Measurements from ENCODE around the gene RAX2. TPM values are rescaled to one million over a fixed set of nuclear protein-coding genes. Genes with fewer than 3 reads are reported as not detected.

The RAX2 gene
- total and polyA plus RNA-seq, 2 of the 8 experiments (the other 6 are each of a cell fraction or from before 2014, with no cell fraction given) = 0.08 TPM; not detected in 1

DNA sequence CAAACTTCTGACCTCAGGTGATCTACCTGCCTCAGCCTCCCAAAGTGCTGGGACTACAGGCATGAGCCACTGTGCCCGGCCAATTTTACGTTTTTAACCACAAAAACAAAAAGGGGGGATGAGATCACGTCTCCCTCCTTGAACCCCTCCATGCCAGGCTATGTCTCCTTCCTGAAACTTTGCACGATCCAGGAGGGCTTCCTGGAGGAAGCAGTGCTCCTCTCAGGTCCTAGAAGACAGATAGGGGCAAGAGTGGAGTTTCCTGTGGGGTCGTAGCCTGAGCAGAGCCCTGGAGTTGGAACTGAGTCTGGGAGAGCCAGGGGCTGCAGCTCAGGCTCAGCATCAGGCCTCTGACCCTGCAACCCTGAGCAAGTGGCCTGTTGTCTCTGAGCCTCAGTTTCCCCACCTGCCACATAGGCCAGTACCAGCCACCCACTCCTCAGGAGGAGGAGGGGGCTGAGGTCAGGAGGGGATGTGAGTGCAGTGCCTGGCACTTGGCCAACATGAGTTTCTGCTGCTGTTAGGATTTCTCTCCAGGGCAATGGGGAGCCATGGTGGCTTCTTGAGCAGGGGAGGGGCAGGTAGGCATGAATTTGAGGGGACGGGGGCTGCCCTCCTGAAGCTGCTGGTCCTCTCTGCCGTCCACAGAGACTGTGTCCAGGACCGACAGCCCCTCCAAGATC, 26.5 kb downstream of the RAX2 start:
- Histone ChIP-seq H3K27ac (ENCODE audit: low read depth, low read length) (no peak overlapping the region), H2AK5ac (ENCODE audit: low read depth, low read length) (no peak overlapping the region), H3K14ac (ENCODE audit: insufficient read length) (no peak overlapping the region), H3K79me2 (ENCODE audit: control insufficient read depth in 1 of 2, insufficient read depth in 2 of 2, low read length in 2 of 2) (no peaks in the 10 kb centered on the region), H4K91ac (replicated peaks; ENCODE audit: insufficient read length, low read length) (no peak overlapping the region), H3K36me3 (ENCODE audit: control insufficient read depth in 2 of 4, insufficient read depth in 4 of 4, low read length in 3 of 4) (peaks cover 0 to 12% (median 6%) of the 10 kb centered on the region in 4 experiments; a peak in 3 of 8 replicates), H2BK120ac (replicated peaks; ENCODE audit: low read depth, low read length) (no peak overlapping the region), H2BK15ac (ENCODE audit: low read length) (no peak overlapping the region), H3K4me2 (ENCODE audit: insufficient read depth in 1 of 2, low read depth in 2 of 2, low read length in 2 of 2) (no peak overlapping the region), H3K4me1 (replicated peaks in 1 of 4; ENCODE audit: control insufficient read depth in 3 of 4, insufficient read depth in 4 of 4, low read length in 3 of 4) (no peaks in the 10 kb centered on the region), H3K23me2 (ENCODE audit: low read depth, low read length) (no peaks in the 10 kb centered on the region), H2BK12ac (ENCODE audit: low read depth, low read length) (no peak overlapping the region), H4K8ac (ENCODE audit: extremely low read depth, insufficient read depth, low read length) (no peak overlapping the region), H3K9me3 (ENCODE audit: insufficient read depth in 2 of 2, low read depth in 1 of 2, low read length in 1 of 2) (no peaks in the 10 kb centered on the region), H3K27me3 (replicated peaks in 1 of 4; ENCODE audit: control insufficient read depth in 3 of 4, extremely low read depth in 1 of 4, insufficient read depth in 3 of 4, low read length in 3 of 4) (no peaks in the 10 kb centered on the region), H3K23ac (ENCODE audit: insufficient read length) (no peak overlapping the region), H2AFZ (ENCODE audit: low read length) (no peak overlapping the region), H3K4me3 (ENCODE audit: extremely low read depth in 1 of 4, insufficient read depth in 2 of 4, low read depth in 3 of 4, low read length in 4 of 4) (no peak overlapping the region), H4K5ac (ENCODE audit: insufficient read length, low read depth, low read length) (no peak overlapping the region), H3K56ac (replicated peaks; ENCODE audit: insufficient read length, low read depth, low read length) (no peak overlapping the region), H3K4ac (replicated peaks; ENCODE audit: insufficient read length, low read depth, low read length) (no peak overlapping the region), H3K79me1 (ENCODE audit: low read depth, low read length) (no peaks in the 10 kb centered on the region), H3K18ac (ENCODE audit: extremely low read depth, low read length) (no peak overlapping the region), H2BK20ac (ENCODE audit: low read length) (no peak overlapping the region), H3K9ac (replicated peaks in 1 of 4; ENCODE audit: extremely low read depth in 1 of 4, low read depth in 3 of 4, low read length in 3 of 4) (no peak overlapping the region; a peak in 1 of 7 replicates), H4K20me1 (replicated peaks in 1 of 2; ENCODE audit: control insufficient read depth in 1 of 2, insufficient read depth in 2 of 2, low read length in 2 of 2) (peaks cover 0 to 5% of the 10 kb centered on the region in 2 experiments), H2BK5ac (ENCODE audit: low read depth, low read length) (no peak overlapping the region)
- TF ChIP-seq KDM1A (IDR thresholded peaks at IDR 0.05; ENCODE audit: borderline replicate concordance, low read length) (peak; percentile 49; the same call in 1 of the 2 replicates), GTF2F1 (IDR thresholded peaks at IDR 0.05; ENCODE audit: borderline replicate concordance, low read depth, low read length) (no peak)
- no peak for DNase-seq (ENCODE audit: low read depth in 1 of 2, low spot score in 2 of 2)
- ChIA-PET POLR2A (ENCODE audit: partially characterized antibody) (no interaction called here), CTCF (ENCODE audit: partially characterized antibody) (no interaction called here)
- WGBS, 2 experiments (ENCODE audit: extremely low coverage in 1 of 2, insufficient coverage in 1 of 2, insufficient read length in 1 of 2, insufficient replicate concordance in 2 of 2, low coverage in 1 of 2, low lambda C conversion rate in 2 of 2, missing lambda C conversion rate in 1 of 2) = 81% methylated on average over 7 of the region's 8 CpGs; no CpG with 5 or more reads in 1 of the 2 experiments
- FAIRE-seq = no peak
